GM19025 (cell line): ENCODE data around the gene MKNK1.

Experiments
- ATAC-seq: cut with Tn5 transposase; IDR thresholded peaks from one replicate; pipeline ENCODE4 v1.9.1; 2021; ENCODE audit warnings: mild to moderate bottlenecking, low read depth, moderate library complexity; ENCODE audit not compliant: unreplicated experiment

Gene MKNK1

DNA sequence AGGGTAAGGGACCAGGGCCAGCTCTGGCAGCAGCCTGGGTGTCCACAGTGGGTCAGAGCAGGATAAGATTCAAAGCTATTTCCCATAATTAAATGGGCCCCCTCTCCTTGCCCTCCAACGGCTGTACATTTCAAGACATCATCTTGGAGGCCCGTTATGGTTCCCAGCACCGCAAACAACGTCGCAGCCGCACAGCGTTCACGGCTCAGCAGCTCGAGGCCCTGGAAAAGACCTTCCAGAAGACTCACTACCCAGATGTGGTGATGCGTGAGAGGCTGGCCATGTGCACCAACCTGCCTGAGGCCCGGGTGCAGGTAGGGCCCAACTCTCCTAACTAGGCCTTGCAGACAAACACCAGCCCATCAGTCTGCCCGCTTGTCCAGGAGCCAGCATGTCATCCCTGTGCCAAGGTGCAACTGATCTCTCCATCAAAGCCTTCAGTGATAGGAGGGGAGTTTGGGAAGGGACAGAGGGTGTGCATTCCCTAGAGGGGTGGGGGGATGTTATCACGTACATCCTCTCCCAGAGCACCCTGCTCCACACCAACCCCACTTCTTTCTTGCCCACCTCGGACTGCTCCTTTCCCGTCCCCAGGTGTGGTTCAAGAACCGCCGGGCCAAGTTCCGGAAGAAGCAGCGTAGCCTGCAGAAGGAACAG, 93.6 kb downstream of the MKNK1 start:
- ATAC-seq = no peak

GRCh38 chr1:46508757-46509156, 95.3 kb downstream of the MKNK1 start:
- ATAC-seq = no peak
